Kidney epithelial cell (primary cell): ENCODE results near the gene OSBPL2. TPM values are rescaled to one million over a fixed set of nuclear protein-coding genes. Genes with fewer than 3 reads are reported as not detected.

Source experiments
- DNase-seq: peaks from one replicate; pipeline ENCODE4 v3.0.0-alpha.2; 2010; ENCODE audit warnings: low read depth
- H3K27me3 ChIP-seq: 2 replicates; pipeline ENCODE4 v1.6.0; 2011; ENCODE audit warnings: low read length; ENCODE audit not compliant: control insufficient read depth, insufficient read depth
- H3K36me3 ChIP-seq: 2 replicates; pipeline ENCODE4 v1.5.1; 2011; ENCODE audit warnings: low read length; ENCODE audit not compliant: control insufficient read depth, insufficient read depth
- H3K4me3 ChIP-seq: 2 replicates; pipeline ENCODE4 v1.5.1; 2011; ENCODE audit warnings: low read depth, mild to moderate bottlenecking, control low read depth, low read length
- CTCF ChIP-seq: IDR thresholded peaks from 2 replicates; pipeline ENCODE4 v1.5.1; 2011; ENCODE audit warnings: mild to moderate bottlenecking, moderate library complexity, low read length, control low read depth, inconsistent platforms; ENCODE audit not compliant: insufficient read depth, poor library complexity, severe bottlenecking
- total RNA-seq: library from RNA; depleted of rRNA; stranded (reverse); fragments of >200 nt; gene quantifications from 2 replicates; pipeline ENCODE4 v1.2.3, GENCODE V29; 2015

The OSBPL2 gene
- total RNA-seq, 1 donor from 2014 or later, result 26.5 TPM

DNA sequence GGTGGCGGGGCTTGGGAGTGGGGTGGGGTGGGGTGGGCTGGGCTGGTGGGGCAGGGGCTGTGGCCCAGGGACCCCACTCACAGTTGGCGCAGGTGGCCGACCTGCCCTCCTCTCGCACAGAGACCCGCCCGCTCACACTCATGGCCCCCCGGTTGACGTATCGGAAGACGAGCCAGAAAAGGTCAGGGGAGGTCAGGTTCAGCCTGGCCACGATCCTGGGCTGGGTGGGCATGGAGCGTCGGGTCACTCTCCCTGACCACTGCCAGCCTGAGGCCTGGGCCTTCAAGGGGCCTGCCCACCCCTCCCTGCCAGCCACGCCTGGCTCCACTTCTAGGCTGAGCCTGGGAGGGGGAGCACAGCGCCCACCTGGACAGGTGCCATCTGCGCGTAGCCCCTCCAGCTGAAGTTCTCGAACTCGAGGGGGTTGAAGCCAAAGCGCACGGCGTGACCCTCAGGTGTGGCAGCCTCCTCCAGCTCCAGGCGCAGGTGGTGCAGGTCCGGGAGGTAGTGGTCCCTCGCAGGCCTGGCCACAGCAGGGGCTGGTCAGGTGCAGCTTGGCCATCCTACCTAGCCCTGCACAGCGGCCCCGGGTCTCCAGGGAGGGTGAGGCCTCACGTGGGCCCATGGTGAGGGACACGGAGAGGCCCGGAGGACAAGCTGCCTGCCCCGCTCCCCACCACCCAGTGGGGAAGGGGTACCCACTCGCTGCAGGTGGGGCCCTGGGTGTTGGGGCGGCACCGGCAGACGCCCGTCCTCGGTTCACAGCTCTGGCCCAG is 95.7 kb downstream of the OSBPL2 start:
- peaks cover 3% of the 10 kb centered on the region for H3K36me3 ChIP-seq

DNA sequence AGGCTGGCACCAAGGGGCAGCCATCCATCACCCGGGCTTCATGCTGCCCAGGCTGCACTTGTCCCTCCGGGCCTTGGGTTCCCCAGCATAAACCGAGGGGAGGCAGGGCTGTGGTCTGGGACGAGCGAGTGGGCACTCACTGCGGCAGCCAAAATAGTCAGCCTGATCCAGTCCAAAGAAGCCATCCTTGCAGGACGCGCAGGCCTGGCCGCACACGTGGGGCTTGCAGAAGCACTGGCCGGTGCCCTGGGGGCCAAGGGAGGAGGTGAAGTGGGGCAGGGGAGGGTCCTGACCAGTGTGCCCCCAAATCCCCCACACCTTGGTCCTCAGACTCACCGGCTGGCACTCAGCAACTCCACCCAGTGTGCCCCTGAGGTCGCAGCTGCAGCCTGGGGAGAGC is 96.6 kb downstream of the OSBPL2 start:
- Histone ChIP-seq H3K4me3 (no peak overlapping the region), H3K36me3 (peaks cover 1% of the 10 kb centered on the region), H3K27me3 (no peaks in the 10 kb centered on the region)
- no peak for DNase-seq
- TF ChIP-seq CTCF, result no peak

More for the DNA sequence above, 95.7 kb downstream of the OSBPL2 start:
- TF ChIP-seq CTCF, result no peak
- Histone ChIP-seq H3K4me3 (no peak overlapping the region), H3K27me3 (no peaks in the 10 kb centered on the region)
- DNase-seq, result no peak

- no peak for DNase-seq
- no peak for TF ChIP-seq CTCF
- Histone ChIP-seq H3K27me3 (no peaks in the 10 kb centered on the region), H3K4me3 (no peak overlapping the region), H3K36me3 (no peaks in the 10 kb centered on the region)
Measured at GRCh38 chr20:62335532-62335931, 97.2 kb downstream of the OSBPL2 start.

GRCh38 chr20:62336329-62336728 is 98.0 kb downstream of the OSBPL2 start:
- DNase-seq, result no peak
- no peaks in the 10 kb centered on the region for H3K27me3 ChIP-seq
- H3K4me3 ChIP-seq, result no peak overlapping the region
- no peaks in the 10 kb centered on the region for H3K36me3 ChIP-seq
- no peak for TF ChIP-seq CTCF

GRCh38 chr20:62336775-62337557 is 98.6 kb downstream of the OSBPL2 start:
- DNase-seq, result no peak
- Histone ChIP-seq H3K36me3 (no peaks in the 10 kb centered on the region), H3K27me3 (no peaks in the 10 kb centered on the region), H3K4me3 (no peak overlapping the region)
- no peak for TF ChIP-seq CTCF
